Erythroblast (primary cell): Measurements from ENCODE around the gene FLT1.

Source experiments
- GATA1 ChIP-seq: IDR thresholded peaks from 2 replicates; pipeline ENCODE4 v1.6.1; 2011; ENCODE audit warnings: low read depth, mild to moderate bottlenecking, control low read depth, low read length, moderate library complexity
- POLR2A ChIP-seq: IDR thresholded peaks from 2 replicates; pipeline ENCODE4 v1.6.1; 2011; ENCODE audit warnings: mild to moderate bottlenecking, low read length

- TF ChIP-seq POLR2A (no peak), GATA1 (no peak)
Measured at GRCh38 chr13:28415994-28416421, 78.9 kb downstream of the FLT1 start.
